H4 (cell line): ENCODE results near the gene MLXIP. TPM values are rescaled to one million over a fixed set of nuclear protein-coding genes. Genes with fewer than 3 reads are reported as not detected.
A peak's percentile ranks its signal among the peaks of the same experiment; 100 is the strongest.

Experiments
- DNase-seq: peaks from one replicate; pipeline ENCODE4 v3.0.0-alpha.2; 2015; ENCODE audit warnings: low spot score
- total RNA-seq: library from RNA; depleted of rRNA; stranded (reverse); fragments of >200 nt; shearing (Covaris generic); gene quantifications from 2 replicates; pipeline ENCODE4 v1.2.3, GENCODE V29; 2014

MLXIP gene
- total RNA-seq, 1 experiment from 2014 or later: 5.0 TPM

DNA sequence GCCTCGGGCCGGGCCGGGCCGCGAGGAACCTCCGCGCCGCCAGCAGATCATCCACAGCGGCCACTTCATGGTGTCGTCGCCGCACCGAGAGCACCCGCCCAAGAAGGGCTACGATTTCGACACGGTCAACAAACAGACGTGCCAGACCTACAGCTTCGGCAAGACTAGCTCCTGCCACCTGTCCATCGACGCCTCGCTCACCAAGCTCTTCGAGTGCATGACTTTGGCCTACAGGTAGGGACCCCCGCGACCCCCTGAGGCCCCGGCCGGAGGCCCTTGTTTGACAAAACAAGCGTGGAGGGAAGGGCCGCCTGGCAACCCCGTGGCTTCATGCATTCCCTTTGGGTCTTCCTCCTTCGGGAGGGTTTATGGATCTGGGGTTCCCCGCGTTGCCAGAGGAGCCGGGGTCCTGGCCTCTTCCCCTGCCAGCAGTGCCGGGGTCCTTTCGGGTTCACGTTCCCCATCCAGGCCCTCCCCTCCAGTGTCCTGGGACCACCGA, 526 bp downstream of the MLXIP start:
- DNase-seq: no peak

DNA sequence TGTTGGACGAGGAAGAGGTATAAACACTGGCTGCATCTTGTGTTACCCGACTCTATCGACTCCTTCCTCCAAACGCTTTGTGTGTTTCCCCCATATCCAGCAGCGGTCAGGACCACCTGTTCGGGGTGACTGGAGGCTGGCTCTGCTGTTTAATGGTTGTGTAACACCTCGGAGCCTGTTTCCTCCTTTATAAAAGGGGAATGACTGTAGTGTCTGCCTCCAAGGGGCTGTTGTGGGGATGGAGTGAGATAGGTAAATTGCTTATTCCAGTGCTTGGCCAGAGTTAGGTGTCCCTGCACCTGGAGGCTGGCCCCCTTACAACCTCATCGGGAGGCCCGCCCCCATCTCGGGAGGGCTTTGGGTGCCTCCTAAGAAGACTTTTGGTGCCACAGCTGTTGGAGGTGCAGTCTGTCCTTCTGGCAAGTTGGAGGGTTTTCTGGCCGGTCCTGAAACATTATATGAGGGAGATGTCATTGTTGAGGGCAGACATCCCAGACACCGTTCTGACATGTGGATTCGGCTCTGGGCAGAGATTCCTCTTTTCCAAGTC, 1.1 kb downstream of the MLXIP start:
- no peak for DNase-seq

DNA sequence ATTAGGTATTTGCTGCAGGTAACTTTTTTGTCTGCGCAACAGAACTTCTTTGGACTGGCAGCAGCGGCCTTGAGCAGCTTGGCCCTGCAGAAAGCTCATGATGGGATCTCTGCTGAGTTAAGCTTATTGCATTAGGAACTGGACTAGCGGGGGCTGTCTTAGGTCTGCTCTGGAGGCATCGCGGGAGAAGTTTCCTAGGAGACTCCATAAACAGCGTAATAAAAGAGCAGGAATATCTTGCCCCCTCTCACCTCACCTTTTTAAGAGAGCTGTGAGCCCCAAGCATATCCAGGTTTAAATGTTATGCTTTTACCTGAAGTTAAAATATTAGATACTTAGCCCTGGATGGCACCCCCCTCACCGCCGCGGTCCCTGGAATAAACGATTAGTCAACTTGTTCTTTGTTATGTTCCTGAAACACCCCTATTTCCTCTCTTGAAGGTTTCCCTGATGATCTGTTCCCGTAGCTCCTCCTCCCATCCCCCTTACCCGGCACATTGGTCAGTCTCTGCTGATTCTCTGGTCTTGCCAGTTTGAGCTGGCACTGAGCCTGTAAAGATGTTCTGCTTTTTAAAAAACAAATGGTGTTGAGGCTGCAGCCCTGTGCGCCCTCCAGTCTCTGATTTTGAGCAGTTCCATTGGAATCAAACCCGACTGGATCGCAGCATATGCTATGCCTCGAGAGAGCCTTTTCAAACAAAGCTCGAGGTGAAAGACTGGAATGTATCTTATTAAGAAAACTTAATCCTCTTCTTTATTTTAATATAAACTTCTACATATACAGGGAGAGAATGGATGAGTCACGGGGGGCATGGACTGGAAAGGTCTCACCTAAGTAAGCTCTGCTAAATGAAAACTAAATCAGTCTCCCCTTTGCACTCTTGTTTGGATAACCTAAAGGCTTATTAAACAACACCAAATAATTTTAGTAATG, 1.9 kb downstream of the MLXIP start:
- DNase-seq: peak; percentile 49

- DNase-seq: no peak
These were observed 2.6 kb downstream of the MLXIP start for GRCh38 chr12:122081083-122081696.

- peak; percentile 56 for DNase-seq
These were observed 3.2 kb downstream of the MLXIP start for GRCh38 chr12:122081697-122082221.

GRCh38 chr12:122082621-122083356, 4.2 kb downstream of the MLXIP start:
- no peak for DNase-seq

DNA sequence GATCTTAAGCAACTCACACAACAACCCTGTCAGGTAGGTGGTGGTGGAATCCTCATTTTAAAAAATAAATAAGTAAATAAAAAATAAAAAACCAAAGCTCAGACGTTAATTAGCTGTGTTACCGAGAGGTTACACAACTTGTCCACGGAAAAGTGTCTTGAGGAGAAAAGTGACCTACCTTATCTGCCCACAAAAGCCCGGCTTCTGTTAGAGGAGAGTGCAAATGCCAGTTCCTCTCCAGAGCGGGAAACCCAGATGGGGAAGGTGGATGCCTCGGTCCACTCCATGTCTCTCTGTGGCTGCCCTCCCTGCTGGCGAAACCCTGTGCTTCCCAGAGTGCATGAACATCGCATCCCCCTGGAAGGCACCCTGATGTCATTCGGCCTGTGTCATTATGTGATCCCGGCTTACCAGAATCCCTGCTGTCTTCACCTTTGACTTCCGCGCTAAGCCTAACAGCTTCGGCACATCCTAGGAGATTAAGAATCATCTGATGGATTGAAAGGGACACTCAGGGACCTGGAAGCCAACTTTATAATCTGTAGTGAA, 6.4 kb downstream of the MLXIP start:
- DNase-seq: no peak

- no peak for DNase-seq
These were observed 7.0 kb downstream of the MLXIP start for GRCh38 chr12:122085591-122085990.

DNA sequence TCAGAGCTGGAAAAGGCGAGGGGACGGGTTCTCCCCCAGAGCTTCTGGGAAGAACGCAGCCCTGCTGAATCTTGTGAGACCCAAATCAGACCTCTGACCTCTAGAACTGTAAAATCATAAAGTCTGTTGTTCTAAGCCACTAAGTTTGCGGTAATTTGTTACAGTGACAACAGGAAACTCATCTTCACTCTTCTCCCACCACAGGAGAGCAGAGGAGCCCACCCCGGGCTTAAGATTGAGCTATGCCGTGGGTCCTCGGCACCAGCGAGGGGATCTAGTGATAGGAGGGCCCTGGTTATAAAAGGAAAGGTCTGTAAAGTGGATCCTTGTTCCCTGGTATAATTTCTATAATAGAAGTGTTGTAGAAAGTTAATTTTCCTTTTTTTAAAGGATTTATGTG, 7.6 kb downstream of the MLXIP start:
- no peak for DNase-seq

DNA sequence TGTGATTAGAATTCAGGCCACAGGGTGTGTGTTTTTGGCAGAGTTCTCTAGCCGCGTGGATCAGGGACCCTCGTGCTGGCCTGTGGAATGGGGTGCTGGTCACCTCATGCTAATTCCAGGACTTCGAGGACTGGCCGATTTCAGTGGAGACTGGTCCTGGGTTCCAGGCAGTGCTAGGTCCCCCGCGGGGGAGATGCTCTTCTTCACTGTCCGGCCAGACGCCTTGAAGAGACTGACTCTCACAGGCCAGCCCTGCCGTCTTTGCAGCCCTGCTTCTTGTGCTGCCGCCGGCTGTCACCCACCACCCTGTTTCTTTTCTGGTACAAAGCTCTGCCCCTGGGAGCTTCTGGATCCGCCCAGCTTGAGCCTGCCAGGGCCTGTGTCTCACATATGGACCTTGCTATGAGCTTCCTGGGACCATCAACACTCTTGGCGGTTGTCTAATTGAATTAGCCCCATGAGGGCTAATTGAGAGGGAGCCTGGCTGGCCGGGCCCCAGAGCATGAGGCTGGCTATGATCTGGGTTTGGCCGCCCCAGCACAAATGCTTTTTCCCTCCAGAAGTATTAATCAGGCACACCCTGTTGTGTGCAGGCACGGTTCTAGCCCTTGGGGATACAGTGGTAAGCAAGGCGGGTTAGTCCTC, 8.2 kb downstream of the MLXIP start:
- DNase-seq: no peak

- DNase-seq: no peak
These were observed 9.0 kb downstream of the MLXIP start for GRCh38 chr12:122087431-122088178.

DNA sequence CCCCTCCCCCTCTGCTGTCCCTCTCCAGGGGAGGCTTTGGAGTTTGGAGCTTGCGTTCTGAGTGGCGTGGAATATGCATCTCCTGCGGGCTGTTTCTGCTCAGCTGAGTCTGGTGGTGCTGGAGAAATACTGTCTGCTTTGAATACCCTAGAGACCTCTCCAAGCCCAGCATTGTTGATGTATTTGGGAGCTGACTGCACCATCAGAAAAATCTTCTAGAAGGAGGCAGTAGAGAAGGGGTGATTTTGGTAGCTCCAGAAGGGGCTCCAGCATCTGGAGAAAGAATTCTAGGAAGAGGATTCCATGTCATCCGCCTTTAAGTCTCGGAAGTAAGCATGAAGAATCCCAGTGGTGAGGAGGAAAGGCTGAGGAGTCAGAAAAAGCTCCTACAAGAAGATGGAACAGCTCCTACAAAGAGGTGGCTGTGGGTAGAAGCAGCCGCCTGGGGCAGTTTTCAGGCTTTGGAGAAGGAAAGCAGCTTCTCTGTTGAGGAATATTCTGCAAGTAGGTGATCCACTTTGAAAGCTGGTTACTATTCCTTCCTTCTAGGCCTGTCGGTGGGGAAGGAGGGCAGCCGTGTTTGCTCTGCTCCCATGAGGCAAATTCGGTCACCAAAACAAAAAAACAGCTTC, 9.7 kb downstream of the MLXIP start:
- no peak for DNase-seq

GRCh38 chr12:122089077-122089476, 10.5 kb downstream of the MLXIP start:
- DNase-seq: no peak

- DNase-seq: peak; percentile 51
These were observed 12.4 kb downstream of the MLXIP start for GRCh38 chr12:122090759-122091515.

- DNase-seq: no peak
These were observed 14.7 kb downstream of the MLXIP start for GRCh38 chr12:122093098-122093883.

GRCh38 chr12:122094137-122094734, 15.7 kb downstream of the MLXIP start:
- DNase-seq: no peak

DNA sequence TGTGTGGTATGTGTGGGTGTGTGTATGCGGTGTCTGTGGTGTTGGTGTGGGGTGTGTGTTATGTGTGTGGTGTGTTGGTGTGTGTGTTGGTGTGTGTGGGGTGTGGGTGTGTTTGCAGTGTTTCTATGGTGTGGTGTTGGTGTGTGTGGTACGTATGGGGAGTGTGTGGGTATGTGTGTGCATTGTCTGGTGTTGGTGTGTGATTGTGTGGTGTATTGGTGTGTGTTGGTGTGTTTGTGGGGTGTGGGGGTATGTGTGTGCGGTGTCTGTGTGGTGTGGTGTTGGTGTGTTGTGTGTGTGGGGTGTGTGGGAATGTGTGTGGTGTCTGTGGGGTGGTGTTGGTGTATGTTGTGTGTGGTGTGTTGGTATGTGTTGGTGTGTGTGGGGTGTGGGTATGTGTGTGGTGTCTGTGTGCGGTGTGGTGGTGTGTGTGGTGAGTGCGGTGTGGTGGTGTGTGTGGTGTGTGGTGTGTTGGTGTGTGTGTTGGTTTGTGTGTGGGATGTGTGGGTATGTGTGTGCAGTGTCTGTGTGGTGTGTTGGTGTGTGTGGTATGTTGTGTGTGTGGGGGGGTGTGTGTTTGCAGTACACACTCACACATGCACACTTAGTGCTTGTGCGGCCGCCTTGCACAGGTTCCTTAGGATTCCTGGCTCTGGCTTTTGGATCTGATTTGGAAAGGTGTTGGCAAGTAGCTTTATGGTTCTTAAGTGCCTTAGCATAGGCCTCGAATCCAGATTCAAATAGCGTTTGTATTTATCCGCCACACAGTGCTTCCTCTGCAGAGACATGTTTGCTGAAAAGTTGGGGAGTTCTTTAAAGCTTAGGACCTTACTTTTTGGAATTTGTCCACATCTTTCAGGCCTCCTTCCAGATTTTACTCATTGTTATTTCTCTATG, 16.4 kb downstream of the MLXIP start:
- DNase-seq: no peak
